ENCODE results near the gene IBA57.

The IBA57 gene

GRCh38 chr1:228145463-228146416 is 19.9 kb upstream of the IBA57 start:
- no peak for DNase-seq

DNA sequence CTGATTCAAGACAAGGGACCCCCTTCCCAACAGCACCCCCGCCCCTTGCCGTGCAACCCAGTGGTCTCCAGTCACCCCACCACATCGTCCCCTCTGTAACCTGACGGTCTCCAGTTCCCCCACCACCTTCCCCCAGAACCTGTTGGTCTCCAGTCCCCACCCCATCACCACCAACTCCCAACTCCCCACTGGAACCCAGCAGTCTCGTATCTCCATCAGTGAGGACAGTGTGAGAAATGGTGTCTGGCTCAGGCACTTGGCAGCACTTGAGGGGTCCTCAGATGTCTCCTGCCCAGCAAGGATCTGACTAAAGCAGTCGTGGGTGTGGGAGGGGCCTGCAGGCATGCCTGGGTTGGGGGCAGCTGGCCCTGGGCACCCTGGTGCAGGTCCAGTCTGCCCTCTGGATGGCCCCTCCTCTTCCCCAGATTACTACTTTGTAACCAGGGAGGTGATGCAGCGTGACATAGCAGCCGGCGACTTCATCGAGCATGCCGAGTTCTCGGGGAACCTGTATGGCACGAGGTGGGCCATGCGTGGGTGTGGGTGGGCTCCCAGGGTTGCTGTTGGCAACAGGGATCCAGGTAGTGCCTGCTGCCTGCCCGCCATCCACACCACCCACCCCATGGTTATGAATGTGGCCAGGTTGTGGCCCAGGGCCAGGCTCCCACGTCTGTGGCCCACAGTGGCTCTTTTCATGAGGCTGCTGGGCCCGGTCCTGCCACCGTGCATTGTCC is 19.0 kb upstream of the IBA57 start:
- no peak for DNase-seq

DNA sequence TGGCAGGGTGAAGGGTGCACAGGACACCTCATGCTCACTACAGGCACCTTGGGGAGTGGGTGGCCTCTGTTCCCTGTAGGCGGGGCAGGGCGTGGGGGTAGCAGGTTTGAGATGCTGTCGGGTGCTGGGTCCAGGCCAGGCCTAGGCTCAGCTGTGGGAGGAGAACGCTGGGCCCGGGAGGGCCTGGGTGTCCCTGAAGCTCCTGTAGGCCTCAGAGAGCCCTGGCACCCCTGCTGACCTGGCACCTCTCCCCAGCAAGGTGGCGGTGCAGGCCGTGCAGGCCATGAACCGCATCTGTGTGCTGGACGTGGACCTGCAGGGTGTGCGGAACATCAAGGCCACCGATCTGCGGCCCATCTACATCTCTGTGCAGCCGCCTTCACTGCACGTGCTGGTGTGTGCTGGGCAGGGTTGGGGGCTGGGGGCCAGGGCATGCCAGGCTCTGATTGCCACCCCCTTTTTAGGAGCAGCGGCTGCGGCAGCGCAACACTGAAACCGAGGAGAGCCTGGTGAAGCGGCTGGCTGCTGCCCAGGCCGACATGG is 18.4 kb upstream of the IBA57 start:
- no peak for DNase-seq

DNA sequence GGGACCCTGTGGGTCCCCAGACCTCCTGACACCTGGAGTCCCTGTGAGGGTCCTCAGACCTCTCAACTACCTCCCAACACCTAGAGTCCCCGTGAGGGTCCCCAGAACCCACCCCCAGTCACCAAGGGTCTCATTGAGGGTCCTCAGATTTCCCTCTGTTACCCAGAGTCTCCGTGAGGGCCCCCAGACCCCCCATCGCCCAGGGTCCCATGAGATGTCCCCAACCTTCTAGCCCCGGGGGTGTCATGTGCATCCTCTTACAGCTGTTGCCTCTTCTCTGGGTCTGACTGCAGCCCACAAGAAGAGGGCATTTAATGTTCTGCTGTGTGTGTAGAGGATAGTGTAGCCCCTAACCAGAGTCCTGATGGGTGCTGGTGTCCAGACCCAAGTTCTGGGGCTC is 17.8 kb upstream of the IBA57 start:
- DNase-seq, result no peak

GRCh38 chr1:228148196-228148861 is 17.3 kb upstream of the IBA57 start:
- no peak for DNase-seq

- no peak for DNase-seq
These were observed 16.6 kb upstream of the IBA57 start for GRCh38 chr1:228148935-228149405.

GRCh38 chr1:228149406-228150119 is 16.0 kb upstream of the IBA57 start, which contains the start of gene GJC2:
TSS of gene GJC2 (plus strand) at chr1:228149930. CDS start at chr1:228157759, 7,829 bp downstream.
- DNase-seq, result no peak

DNA sequence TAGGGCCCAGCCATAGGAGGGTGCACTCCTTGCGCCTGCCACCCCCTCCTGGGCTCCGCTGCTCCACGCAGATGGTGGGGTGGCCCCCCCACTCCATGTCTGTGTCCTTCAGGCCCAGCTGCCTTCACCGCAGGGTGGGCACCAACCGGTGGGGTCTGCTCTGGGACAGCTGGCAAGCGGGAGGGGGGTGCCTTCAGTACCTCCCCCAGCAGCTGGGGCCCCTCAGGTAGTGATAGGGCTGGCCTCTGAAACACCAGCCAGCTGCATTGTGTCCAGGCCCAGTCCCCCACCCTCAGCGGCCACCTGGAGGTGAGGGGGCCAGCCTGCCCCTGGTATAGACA is 15.5 kb upstream of the IBA57 start:
- DNase-seq, result no peak

- DNase-seq, result no peak
These were observed 15.0 kb upstream of the IBA57 start for GRCh38 chr1:228150461-228151179.

DNA sequence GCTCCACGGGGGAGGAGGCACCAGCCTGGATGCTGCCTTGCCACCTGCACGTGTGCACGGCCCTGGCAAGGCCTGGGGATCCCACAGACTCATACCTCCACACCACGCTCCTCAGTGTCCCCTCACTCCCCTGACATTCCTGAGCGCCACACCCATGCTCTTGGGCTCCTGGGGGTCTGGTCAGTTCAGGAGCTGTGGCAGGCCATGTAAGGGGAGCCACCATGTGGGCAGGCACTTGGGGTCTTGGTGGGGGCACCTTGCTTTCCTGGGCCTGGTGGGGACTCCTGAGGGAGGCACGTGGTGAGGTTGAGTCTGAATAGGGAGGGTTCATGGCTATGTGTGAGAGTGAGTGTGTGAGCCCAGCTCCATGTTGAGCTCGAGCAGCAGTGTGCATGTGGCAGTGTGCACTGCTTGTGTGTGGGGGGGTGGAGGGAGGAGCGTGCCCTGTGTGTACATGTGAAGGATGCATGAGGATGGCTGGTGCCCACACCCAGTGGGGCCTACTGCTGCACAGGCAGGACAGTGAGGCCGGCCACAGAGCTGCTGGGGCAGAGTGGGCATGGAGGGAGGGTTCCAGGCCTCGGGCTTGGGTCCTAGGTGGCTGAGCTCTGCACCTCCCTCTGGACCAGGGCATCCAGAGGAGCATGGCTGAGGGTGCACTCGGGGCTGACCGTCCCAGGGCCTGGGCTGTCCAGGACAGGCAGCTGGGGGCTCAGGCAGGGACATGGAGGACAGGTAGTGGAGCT is 14.3 kb upstream of the IBA57 start:
- no peak for DNase-seq

DNA sequence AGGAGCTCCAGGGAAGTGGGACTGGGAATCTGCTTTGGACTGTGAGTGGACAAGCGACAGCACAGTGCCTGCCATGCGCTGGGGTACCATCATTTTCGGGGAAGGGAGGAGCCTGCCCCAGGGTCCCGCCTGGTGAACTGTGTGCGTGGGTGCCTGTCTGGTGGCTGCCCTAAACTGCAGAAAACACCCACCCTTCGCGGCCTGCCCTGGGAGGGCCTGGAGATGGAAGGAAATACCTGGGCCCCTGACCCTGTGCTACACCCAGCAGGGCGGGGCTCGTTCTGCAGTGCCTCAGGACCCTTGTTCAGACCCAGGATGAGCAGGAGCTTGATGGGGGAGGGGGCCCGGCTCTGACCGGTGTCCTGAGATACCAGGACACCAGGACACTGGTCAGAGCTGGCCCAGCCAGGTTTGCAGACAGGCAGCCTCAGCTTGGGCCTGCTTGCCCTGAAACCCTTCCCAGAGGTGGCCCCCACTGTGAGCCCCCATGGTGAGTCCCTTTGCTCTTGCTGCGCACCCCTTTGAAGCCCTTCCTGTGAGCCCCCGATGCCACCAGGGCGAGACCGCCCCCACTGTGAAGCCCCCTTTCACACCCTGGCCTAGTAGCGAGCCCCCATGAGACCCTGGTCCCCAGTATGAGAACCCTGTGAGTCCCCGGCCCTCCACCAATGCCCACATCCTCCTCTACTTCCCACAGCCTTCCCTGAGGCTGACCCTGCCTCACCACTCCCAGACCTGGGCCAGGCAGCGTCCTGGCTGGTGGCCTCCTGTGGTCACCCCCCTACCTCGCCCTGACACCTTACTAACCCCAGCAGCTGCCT is 13.3 kb upstream of the IBA57 start:
- DNase-seq, result no peak

- no peak for DNase-seq
These were observed 12.7 kb upstream of the IBA57 start for GRCh38 chr1:228152918-228153258.

DNA sequence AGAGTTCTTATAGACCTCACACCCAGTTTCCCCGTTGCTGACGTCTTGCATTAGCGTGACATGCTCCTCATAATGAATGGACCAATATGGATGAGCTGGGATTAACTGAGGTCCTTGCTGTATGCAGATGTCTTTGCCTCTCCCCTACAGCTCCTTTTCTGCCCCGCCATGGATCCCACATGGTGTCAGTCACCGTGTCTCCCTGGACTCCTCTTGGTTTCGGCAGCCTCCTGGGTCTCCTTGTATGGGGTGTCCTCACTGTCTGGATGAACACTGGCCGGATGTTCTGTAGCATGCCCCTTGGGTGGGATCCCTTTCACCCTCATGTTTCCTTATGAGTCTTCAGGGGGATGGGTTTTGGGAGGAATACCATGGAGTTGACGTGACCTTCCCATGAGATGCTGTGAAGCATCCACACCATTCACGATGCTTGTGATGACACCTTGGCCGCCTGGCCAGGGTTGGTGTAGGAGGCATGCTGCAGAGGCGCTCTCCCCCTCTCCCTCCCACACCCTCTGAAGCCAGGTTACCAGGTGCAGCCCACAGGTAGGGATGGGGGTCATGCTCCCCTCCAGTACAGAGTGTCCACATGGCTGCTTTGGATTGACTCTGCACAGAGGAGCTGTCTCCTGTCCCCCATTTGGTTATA is 11.5 kb upstream of the IBA57 start:
- no peak for DNase-seq

GRCh38 chr1:228154670-228155571 is 10.7 kb upstream of the IBA57 start:
- no peak for DNase-seq

DNA sequence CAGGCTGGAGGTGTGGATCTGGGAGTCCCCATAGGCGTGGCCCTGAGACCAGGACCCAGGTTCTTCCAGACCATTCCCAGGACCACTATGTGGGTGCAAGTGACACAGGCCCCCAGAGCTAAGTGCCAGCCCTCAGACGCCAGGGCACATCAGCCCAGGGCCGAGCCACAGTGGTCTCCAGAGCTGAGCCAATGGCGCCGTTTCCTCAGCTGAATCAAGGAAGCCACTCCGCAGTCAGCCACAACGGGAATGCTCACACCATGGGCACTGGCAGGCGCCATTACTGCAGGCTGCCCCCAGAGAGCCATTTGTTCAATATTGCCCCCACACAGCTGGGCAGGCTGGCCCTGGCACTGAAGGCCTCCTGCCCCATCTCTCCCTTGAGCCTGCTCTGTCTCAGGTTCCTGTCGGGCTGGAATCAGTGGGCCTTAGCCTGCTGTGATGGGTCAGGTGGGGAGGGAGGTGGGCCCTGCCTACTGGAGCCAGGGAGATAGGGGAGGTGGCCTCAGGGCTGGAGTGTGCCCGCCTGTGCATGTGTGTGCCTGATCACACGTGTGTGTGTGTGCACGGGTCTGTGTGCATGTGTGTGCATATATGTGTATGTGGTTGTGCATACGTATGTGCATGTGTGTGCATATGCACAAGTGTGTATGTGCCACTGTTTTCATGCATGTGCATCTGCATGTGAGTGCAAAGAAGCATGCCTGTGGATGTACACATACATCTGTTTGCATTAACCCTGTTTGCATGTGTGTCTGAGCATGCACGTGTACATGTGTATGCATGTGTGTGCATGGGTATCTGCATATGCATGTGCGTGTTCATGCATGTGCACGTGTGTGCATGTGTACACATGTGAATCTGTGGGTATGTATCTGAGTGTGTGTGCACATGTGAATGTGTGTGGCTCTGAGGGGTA is 9.7 kb upstream of the IBA57 start:
- DNase-seq, result no peak

GRCh38 chr1:228156515-228156881 is 9.1 kb upstream of the IBA57 start:
- no peak for DNase-seq

DNA sequence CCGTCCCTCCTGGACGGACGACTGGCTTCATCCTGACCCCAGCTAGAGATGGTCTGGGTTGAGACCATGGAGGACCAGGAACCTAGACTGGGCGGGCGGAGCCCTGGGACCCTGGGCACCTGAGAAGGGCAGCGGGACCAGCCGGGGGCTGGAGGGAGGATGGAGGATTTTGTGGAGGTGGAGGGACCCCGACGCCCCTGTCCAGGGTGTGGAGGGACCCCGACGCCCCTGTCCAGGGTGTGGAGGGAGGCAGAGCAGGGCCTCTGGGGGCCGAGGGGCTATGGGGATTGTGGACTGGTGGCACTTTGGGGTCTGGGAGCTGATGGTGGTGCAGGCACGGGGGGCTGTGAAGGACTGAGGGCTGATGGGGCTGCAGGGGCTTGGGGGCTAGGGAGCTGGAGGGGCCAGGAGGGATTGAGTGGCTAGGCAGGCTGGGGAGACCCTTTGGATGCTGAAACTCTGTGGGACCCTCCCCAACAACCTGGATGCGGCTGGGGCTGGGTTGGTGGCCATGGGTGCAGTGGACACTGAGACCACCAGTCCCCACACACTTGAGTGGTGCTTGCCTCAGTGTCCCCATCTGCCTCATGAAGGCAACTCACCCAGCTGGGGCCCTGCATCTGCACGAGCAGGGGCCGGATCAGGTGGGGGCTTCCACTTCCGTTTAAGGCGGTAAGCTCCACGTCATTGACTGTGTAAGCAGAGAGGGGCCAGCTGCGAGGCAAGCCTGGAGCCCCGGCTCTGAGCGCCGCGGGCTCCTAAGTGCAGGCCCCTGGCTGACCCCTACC is 8.5 kb upstream of the IBA57 start:
- no peak for DNase-seq

Measured in SIG-M5 (cell line).